ENCODE measurements around the gene EIF5A2.
A peak's percentile ranks its signal among the peaks of the same experiment; 100 is the strongest.
"Not testable (repeated sequence)": the region's sequence is repeated elsewhere in the genome, so short reads cannot be mapped to it uniquely, and the experiment has no call there.

EIF5A2 gene

DNA sequence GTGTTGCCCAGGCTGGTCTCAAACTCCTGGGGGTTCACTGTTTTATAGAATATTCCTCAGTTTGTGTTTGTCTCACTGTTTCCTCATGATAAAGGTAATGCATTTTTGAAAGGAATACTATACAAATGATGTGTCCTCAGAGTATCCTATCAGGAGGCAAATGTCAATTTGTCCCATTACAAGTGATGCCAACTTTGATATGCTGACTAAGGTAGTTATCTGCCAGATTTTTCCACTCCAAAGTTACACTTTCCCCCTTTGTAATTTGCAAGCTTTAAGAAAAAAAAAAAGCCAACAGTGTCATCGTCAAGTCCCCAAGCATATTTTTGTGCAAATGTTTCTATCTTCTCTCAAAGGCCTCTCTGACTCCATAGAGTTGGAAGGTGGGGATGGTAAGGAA lies 9.0 kb downstream of the EIF5A2 start:
- DNase-seq, result no peak
- in situ Hi-C loops (cut with MboI; ENCODE audit: low pct_unique_long_range_greater_than_20kb, low sequenced_read_pairs), result no loop called here

GRCh38 chr3:170897978-170898377 lies 10.5 kb downstream of the EIF5A2 start:
- in situ Hi-C loops (cut with MboI; ENCODE audit: low pct_unique_long_range_greater_than_20kb, low sequenced_read_pairs), result no loop called here
- DNase-seq, result no peak

GRCh38 chr3:170897199-170897598 lies 11.2 kb downstream of the EIF5A2 start:
- DNase-seq; in situ Hi-C loops (cut with MboI; ENCODE audit: low pct_unique_long_range_greater_than_20kb, low sequenced_read_pairs): not testable (repeated sequence)

DNA sequence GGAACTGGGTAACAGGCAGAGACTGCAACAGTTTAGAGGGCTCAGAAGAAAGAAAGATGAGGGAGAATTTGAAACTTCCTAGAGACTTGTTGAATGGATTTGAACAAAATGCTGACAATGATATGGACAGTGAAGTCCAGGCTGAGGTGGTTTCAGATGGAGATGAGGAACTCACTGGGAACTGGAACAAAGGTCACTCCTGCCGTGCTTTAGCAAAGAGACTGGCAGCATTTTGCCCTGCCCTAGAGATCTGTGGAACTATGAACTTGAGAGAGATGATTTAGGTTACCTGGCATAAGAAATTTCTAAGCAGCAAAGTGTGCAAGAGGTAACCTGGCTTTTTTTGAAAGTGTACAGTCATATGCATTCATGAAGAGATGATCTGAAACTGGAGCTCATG lies 11.7 kb downstream of the EIF5A2 start:
- in situ Hi-C loops (cut with MboI; ENCODE audit: low pct_unique_long_range_greater_than_20kb, low sequenced_read_pairs), result no loop called here
- no peak for DNase-seq

- DNase-seq; in situ Hi-C loops (cut with MboI; ENCODE audit: low pct_unique_long_range_greater_than_20kb, low sequenced_read_pairs): not testable (repeated sequence)
Observed at GRCh38 chr3:170896333-170896732, 12.1 kb downstream of the EIF5A2 start.

DNA sequence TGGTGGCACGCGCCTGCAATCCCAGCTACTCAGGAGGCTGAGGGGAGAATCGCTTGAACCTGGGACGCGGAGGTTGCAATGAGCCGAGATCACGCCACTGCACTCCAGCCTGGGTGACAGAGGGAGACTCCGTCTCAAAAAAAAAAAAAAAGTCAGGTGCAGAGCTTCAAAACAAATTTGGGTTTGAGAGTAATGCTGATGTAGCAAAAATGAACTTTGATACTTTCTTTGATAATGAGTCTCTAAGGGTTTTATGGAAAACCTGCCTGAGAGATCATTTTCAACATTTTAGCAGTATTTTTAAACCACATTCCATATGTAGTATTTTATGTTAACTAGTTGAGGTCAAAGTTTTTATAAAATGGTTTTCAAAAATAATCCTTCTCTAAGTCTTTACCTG lies 14.5 kb downstream of the EIF5A2 start:
- DNase-seq, result no peak
- in situ Hi-C loops (cut with MboI; ENCODE audit: low pct_unique_long_range_greater_than_20kb, low sequenced_read_pairs), result no loop called here

DNA sequence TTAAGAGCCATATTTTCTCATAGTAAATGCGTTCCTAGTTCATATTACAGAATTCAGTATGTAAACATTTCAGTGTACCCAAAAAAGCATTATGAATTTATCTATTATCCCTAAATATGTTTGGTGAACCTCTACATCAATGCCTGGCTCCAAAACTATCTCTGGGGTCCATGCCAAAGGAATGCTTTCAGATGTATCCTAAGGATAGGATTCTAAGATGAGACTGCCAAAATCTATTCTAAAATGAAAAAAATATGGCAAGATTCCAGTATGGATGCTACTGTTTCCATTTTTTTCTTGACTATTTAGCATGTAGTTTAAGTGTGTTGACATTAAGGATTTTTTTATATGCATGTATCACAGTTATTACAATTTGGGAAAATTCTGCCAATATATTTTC lies 18.8 kb downstream of the EIF5A2 start:
- in situ Hi-C loops (cut with MboI; ENCODE audit: low pct_unique_long_range_greater_than_20kb, low sequenced_read_pairs), result no loop called here
- no peak for DNase-seq

DNA sequence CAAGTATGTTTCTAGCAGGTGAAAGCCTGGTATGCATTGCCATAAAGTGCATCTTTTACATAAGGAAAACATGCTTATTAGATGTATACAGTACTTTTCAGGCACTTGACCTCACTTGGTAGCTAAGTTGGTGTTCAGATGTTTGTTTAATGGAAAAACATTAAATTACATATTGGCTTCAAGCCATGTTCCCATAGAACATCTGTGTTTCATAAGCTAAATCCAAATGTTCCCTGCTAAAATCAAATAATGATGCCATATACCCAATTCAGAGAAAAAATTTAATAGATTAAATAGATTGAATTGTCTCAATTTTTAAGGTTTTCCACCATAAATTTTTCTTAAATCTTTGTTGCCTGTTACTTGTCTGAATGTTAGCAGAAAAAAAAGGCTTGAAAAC lies 19.3 kb downstream of the EIF5A2 start:
- in situ Hi-C loops (cut with MboI; ENCODE audit: low pct_unique_long_range_greater_than_20kb, low sequenced_read_pairs), result no loop called here
- DNase-seq, result no peak

DNA sequence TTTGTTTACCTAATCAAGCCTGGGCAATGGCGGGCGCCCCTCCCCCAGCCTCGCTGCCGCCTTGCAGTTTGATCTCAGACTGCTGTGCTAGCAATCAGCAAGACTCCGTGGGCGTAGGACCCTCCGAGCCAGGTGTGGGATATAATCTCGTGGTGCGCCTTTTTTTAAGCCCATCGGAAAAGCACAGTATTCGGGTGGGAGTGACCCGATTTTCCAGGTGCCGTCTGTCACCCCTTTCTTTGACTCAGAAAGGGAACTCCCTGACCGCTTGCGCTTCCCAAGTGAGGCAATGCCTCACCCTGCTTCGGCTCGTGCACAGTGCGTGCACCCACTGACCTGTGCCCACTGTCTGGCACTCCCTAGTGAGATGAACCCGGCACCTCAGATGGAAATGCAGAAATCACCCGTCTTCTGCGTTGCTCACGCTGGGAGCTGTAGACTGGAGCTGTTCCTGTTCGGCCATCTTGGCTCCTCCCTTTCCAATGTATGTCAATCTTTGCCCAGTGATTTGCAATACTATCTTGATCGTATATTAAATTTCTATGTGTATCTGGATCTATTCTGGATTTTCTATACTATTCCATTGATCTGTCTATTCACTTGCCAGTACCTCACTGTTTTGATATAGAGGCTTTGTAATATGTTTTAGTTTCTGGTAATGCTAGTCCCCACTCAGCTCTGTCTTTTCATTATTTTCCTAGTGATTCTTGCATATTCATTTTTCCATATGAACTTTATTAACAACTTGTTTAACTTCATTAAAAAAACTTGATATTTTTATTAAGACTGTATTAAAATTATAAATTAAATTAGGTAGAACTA lies 24.1 kb downstream of the EIF5A2 start:
- DNase-seq; in situ Hi-C loops (cut with MboI; ENCODE audit: low pct_unique_long_range_greater_than_20kb, low sequenced_read_pairs): not testable (repeated sequence)

- DNase-seq; in situ Hi-C loops (cut with MboI; ENCODE audit: low pct_unique_long_range_greater_than_20kb, low sequenced_read_pairs): not testable (repeated sequence)
Observed at GRCh38 chr3:170878688-170879087, 29.7 kb downstream of the EIF5A2 start.

GRCh38 chr3:170877311-170877710 lies 31.1 kb downstream of the EIF5A2 start:
- in situ Hi-C loops (cut with MboI; ENCODE audit: low pct_unique_long_range_greater_than_20kb, low sequenced_read_pairs), result not testable (repeated sequence)

GRCh38 chr3:170876537-170876936 lies 31.9 kb downstream of the EIF5A2 start:
- in situ Hi-C loops (cut with MboI; ENCODE audit: low pct_unique_long_range_greater_than_20kb, low sequenced_read_pairs), result no loop called here

More at GRCh38 chr3:170877311-170877710, 31.1 kb downstream of the EIF5A2 start:
- DNase-seq, result not testable (repeated sequence)

GRCh38 chr3:170869645-170870593 lies 38.5 kb downstream of the EIF5A2 start, which contains the start of gene RPL22L1:
Gene RPL22L1 (minus strand): TSS chr3:170870195. CDS start chr3:170870167, 28 bp downstream.
- DNase-seq, result peak; percentile 97
- in situ Hi-C loops (cut with MboI; ENCODE audit: low pct_unique_long_range_greater_than_20kb, low sequenced_read_pairs), result no loop called here

More at GRCh38 chr3:170876537-170876936, 31.9 kb downstream of the EIF5A2 start:
- DNase-seq, result no peak

- in situ Hi-C loops (cut with MboI; ENCODE audit: low pct_unique_long_range_greater_than_20kb, low sequenced_read_pairs), result no loop called here
- peak; percentile 50 for DNase-seq
Observed at GRCh38 chr3:170869239-170869590, 39.2 kb downstream of the EIF5A2 start.

DNA sequence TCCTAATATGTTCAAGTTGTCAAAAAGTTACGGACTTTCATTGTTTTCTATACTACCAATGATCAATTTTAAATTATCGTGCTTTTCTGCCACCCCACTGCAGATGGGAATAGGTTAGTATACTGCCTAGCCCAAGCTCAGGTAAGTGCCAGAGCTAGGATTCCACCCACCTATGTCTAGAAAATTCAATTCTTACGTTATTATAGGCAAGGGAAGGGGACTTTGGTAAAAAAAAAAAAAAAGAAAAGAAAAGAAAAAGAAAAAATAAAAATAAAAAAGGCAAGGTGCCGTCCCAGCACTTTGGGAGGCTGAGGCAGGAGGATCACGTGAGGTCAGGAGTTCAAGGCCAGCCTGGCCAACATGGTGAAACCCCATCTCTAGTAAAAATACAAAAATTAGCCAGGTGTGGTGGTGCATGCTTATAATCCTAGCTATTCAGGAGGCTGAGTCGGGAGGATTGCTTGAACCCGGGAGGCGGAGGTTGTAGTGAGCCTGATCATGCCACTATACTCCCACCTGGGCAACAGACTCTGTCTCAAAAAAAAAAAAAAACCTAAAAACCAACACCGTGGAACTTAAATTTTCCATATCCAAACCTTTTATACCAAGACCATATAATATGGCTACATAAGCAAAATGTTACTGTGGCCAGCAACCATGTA lies 39.7 kb downstream of the EIF5A2 start:
- DNase-seq, result no peak
- in situ Hi-C loops (cut with MboI; ENCODE audit: low pct_unique_long_range_greater_than_20kb, low sequenced_read_pairs), result no loop called here

DNA sequence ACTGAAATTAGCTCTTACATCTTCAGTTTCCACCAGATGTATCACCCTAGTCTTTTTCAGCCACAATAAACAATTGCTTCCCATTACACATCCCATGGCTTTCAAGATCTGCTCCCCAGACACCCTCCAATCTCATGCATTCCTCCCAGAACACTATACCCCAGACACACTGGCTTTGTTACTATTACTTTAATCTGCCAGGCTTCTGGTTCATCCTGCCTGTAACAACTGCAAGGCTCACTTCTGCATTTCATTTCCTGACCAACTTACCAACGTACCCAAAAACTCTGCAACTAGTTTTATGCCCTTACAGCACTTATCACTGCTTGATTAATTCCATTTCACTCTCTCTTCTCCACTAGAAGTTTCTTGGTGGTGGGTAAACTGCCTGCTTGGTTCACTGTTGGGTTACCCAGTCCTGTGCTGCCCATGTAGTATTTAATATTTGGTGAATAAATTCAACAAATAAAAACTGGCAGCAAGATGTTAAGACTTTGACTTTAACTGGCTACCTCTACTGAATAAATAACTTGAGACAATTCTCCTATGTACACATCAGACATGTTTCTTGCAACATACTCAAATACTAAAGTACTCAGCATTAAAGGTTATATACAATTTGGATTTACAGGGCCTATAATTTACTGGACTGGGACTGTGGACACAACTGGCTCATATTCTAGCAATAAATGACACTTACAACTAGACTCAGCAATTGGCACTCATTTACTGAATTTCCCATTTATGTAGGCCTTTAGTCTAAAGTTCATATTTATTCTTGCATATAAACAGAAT lies 41.1 kb downstream of the EIF5A2 start:
- peak; percentile 73 for DNase-seq
- in situ Hi-C loops (cut with MboI; ENCODE audit: low pct_unique_long_range_greater_than_20kb, low sequenced_read_pairs), result no loop called here

GRCh38 chr3:170866499-170866898 lies 41.9 kb downstream of the EIF5A2 start:
- in situ Hi-C loops (cut with MboI; ENCODE audit: low pct_unique_long_range_greater_than_20kb, low sequenced_read_pairs), result no loop called here
- DNase-seq, result no peak

DNA sequence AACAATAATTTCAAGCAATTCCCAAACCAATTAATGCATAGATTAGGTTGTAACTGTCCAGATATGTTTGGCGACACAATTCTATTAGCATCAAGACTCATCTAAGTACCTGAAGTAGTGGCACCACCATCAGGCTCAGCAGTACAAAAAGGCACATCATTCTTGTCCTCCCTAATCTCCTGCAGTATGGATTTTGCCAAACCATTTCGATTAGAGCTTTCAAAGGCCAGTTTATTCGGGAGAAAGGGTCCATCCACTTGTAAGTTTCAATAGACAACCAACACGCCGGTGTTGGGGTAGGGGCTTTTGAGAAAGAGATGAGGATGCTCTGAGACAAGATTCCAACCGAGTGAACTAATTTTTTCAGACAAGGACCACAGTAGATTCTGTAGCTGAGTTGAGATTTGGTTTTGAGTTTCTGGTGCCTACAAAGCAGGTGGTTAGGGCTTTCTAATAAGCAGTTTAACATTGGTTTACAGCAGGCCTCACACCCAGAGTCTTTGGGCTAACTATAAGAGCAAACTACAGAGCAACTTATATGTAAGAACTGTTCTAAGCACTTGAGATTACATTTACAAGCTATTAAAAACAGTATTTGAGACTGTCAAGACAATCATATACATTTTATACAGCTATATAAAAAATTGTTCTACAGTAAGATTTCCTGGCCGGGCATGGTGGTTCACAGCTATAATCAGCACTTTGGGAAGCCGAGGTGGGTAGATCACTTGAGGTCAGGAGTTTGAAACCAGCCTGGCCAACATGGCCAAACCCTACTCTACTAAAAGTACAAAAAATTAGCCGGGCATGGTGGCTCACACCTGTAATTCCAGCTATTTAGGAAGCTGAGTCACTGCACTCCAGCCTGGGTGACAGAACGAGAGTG lies 43.0 kb downstream of the EIF5A2 start:
- in situ Hi-C loops (cut with MboI; ENCODE audit: low pct_unique_long_range_greater_than_20kb, low sequenced_read_pairs), result no loop called here

More for the DNA sequence above, 43.0 kb downstream of the EIF5A2 start:
- DNase-seq, result no peak

Measured in KBM-7 (cell line).